ENCODE data around the gene STPG4.
"Not testable (repeated sequence)": the region's sequence is repeated elsewhere in the genome, so short reads cannot be mapped to it uniquely, and the experiment has no call there.

Gene STPG4

DNA sequence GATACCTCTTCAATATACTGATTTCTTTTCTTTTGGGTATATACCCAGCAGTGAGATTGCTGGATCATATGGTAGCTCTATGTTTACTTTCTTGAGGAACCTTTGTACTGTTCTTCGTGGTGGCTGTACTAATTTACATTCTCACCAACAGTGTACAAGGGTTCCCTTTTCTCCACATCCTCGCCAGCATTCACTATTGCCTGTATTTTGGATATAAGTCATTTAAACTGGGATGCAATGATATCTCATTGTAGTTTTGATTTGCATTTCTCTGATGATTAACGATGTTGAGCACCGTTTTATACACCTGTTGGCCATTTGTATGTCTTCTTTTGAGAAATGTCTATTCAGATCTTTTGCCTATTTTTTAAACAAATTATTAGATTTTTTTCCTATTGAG is 30.4 kb downstream of the STPG4 start:
- not testable (repeated sequence) for DNase-seq

DNA sequence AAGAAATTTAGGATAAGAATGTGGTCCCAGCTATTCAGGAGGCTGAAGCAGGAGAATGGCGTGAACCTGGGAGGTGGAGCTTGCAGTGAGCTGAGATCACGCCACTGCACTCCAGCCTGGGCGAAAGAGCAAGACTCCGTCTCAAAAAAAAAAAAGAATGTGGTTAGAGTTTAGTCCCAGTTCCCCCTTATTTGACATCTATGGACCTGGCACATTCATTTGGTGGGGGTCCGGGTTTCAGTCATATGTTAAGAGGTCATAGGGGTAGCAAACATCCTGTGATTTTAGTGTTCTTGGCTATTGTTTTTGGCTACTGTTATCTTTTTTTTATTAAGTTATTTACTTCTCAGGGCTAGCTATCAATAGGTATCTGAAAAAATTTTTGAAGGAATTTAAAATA is 34.7 kb downstream of the STPG4 start:
- DNase-seq: not testable (repeated sequence)

DNA sequence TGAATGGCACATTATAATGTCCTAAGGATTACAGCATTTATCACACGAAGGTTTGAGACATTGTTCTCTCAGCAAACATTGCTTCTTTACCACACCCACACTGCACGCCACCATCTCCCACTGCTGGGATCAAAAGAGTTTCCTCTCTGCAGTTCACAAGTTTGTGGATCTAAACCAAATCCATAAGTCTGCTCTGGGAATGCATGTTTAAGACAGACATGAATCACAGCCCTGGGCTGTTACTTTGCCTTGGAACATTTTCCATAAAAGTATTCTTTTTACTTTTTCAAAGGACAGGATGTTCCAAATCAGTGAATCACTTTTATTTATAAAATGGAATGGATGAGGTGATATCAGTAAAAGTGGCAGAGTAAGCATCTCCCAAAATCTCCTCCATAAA is 36.1 kb downstream of the STPG4 start:
- no peak for DNase-seq

DNA sequence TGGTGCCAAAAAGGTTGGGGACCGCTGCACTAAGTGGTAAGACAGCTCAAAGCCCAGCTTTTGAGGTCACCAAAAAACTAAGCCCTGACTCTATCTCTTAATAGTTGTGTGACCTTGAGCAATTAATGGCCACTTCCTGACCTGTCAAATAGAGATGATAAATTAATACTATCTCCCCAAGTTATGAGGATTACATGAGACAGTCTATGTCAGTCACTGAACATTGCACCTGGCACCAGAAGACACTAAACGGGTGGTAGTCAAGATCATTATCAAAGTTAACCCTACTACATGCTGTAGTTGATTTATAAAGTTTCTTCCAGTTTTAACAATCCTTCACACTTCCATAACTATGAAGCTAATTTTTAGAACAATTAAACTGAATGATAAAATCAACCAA is 36.5 kb downstream of the STPG4 start:
- no peak for DNase-seq

DNA sequence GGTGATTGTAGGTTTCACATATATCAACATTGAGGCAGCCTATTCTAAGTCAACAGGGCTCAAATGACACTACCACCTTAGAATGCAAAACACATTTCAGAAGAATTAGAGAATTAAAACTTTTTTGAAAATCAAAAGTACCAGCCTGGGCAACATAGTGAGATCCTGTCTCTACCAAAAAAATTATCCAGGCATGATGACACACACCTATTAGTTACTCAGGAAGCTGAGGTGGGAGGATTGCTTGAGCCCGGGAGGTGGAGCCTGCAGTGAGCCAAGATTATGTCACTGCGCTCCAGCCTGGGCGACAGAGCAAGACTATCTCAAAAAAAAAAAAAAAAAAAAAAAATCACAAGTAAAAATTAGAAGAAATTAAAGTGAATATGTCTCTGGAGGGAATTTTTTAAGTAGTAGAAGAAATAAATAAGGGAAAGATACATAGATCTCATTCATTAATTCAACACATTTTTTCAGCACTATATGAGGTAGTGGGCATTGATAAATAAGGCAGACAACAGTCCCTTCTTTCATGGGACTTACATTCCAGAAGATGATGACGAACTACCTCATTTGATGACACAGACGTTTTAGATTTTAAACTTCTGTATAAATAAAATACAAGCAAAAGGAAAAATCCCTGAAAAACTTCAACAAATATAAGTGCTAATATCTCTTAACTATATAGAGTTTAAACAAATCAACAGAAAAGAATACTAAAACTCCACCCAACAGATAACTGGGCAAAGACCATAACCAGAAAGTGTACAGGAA is 42.3 kb downstream of the STPG4 start:
- DNase-seq: no peak

DNA sequence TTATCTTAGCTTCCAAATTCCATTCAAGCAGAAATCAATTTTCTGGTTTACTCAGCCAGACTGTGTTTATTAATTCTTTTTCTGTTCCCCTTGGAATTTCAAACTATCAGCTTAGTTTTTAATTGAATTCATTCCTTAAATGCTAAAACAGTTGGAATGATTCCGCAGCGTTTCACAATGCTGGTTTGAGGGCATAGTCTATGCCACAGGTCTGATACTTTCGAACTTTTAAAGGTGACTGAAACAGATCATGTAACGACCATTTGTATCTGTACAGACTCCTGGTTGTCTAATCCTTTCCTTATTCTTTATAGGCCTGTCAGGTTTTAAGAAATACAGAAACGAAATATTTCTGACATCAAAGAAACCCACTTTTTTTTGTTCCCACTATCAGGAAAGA is 45.4 kb downstream of the STPG4 start:
- DNase-seq: no peak

DNA sequence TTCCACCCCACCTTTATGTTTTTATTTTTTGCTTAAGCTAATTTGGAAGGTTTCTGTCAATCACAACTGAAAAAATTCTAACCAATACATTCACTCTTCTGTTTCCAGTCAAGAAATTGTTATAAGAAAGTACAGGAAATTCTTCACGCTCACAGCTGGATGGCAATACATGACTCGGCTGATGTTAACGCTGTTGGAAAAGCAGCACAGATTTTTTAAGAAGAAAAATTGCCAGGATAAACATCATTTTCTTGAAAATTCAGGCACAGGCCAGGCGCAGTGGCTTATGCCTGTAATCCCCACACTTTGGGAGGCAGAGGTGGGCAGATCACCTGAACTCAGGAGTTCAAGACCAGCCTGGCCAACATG is 46.1 kb downstream of the STPG4 start:
- no peak for DNase-seq

DNA sequence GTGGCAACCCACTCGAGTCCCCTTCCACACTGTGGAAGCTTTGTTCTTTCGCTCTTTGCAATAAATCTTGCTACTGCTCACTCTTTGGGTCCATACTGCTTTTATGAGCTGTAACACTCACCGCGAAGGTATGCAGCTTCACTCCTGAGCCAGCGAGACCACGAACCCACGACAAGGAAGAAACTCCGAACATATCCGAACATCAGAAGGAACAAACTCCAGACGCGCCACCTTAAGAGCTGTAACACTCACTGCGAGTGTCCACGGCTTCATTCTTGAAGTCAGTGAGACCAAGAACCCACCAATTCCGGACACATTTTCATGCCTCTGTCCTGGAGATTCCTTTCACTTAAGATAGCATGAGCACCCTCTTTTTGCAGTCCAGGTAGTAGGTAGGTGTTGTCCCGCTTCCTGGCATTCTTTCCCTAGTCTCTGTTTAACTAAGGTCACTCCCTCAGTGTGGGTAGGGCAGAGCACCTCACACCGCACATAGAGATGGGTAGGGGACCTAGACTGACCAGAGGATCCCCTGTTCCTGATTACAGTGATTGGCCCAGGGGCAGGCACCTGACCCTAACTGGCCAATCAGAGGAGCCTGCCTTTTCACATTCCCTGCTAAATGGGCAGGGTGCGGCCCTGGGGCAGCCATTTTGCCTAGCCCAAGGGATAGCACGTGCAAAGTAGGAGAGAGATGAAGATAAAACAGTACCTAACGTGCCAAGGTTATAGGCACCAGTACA is 46.7 kb downstream of the STPG4 start:
- DNase-seq: not testable (repeated sequence)

DNA sequence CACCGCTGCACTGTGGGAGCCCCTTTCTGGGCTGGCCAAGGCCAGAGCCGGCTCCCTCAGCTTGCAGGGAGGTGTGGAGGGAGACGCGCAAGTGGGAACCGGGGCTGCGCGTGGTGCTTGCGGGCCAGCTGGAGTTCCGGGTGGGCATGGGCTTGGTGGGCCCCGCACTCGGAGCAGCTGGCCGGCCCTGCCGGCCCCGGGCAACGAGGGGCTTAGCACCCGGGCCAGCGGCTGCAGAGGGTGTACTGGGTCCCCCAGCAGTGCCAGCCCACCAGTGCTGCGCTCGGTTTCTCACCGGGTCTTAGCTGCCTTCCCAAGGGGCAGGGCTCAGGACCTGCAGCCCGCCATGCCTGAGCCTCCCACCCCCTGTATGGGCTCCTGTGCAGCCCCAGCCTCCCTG is 47.9 kb downstream of the STPG4 start:
- not testable (repeated sequence) for DNase-seq

DNA sequence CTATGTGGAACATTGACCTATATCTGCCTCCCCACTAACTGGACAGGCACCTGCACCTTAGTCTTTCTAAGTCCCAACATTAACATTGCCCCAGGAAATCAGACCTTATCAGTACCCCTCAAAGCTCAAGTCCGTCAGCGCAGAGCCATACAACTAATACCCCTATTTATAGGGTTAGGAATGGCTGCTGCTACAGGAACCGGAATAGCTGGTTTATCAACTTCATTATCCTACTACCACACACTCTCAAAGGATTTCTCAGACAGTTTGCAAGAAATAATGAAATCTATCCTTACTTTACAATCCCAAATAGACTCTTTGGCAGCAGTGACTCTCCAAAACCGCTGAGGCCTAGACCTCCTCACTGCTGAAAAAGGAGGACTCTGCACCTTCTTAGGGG is 48.9 kb downstream of the STPG4 start:
- not testable (repeated sequence) for DNase-seq

DNA sequence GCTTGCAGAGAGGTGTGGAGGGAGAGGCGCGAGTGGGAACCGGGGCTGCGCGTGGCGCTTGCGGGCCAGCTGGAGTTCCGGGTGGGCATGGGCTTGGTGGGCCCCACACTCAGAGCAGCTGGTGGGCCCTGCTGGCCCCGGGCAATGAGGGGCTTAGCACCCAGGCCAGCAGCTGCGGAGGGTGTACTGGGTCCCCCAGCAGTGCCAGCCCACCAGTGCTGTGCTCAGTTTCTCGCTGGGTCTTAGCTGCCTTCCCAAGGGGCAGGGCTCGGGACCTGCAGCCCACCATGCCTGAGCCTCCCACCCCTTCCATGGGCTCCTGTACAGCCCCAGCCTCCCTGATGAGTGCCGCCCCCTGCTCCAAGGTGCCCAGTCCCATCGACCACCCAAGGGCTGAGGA is 55.4 kb downstream of the STPG4 start:
- not testable (repeated sequence) for DNase-seq

DNA sequence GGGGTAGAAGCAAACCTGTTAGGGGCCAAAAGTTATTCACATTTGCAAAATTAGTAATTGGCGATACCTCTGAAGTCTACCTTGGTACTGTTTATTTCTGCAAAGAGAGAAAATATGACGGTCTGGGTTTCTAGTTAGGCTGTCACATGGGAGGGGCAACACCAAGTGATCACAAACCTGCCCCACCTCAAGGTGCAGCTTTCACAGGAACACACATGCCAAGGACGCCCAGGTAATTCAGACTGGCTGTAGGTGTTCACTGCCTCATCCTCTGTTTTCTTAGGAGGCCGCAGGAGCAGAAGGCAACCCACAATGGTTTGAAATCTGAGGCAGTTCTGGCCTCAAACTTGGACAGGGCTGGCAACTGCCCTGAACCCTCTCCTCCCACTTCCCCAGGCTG is 56.2 kb downstream of the STPG4 start:
- DNase-seq: no peak

DNA sequence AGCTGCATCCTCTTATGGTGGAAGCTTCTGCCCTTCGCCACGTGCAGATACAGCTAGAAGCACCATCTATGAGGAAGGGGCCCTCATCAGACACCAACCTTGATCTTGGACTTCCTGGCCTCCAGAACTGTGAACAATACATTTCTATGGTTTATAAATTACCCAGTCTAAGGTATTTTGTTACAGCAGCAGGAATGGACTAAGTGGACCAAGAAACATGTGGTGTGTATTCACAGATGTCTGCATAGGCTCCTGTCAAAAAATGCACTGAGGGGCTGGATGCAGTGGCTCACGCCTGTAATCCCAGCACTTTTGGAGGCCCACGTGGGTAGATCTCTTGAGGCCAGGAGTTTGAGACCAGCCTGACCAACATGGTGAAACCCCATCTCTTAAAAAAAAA is 57.5 kb downstream of the STPG4 start:
- no peak for DNase-seq

DNA sequence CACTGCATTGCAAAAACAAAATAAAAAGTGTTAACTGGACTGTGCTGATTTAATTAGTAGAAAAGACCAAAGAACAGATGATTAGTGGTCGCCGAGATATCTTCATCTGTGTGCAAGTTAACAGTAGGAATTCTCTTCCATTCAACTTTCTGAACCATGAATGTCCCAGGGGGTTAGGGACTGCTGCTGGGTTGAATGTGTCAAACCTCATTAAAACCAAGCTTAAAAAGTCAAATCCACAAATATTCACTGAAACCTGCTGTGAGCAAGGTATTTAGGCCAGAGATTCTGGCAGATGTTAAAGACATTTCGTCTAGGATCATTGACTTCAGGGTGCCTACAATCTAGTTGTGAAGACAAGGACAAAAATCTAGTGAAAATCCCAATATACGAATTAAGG is 58.7 kb downstream of the STPG4 start:
- DNase-seq: no peak

DNA sequence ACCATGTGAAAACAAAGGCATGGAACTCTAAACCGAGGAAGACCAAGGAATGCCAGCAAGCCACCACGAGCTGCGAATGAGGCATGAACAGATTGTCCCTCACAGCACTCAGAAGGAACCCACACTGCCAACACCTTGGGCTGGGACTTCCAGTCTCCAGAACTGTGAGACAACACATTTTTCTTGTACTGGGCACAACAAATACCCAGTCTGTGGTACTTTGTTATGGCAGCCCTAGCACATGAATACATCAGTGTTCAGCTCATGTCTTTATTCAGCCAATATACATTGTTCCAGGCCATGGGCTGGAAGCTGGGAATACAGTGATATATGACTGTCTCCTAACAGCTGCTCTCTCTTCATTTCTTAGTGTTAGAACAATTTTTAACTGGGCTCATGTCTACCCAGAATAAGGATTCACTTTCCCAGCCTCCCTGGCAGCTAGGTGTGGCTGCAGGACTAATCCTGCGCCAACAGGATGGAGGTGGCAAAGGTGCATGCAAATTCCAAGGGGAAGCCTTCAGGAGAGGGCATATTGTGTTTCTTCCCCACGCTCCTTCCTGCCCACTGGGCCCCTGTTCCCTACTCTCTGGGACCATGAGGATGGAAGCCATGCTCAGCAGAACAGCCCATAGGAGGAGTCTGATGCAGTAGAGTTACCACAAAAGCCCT is 59.6 kb downstream of the STPG4 start:
- DNase-seq: no peak

DNA sequence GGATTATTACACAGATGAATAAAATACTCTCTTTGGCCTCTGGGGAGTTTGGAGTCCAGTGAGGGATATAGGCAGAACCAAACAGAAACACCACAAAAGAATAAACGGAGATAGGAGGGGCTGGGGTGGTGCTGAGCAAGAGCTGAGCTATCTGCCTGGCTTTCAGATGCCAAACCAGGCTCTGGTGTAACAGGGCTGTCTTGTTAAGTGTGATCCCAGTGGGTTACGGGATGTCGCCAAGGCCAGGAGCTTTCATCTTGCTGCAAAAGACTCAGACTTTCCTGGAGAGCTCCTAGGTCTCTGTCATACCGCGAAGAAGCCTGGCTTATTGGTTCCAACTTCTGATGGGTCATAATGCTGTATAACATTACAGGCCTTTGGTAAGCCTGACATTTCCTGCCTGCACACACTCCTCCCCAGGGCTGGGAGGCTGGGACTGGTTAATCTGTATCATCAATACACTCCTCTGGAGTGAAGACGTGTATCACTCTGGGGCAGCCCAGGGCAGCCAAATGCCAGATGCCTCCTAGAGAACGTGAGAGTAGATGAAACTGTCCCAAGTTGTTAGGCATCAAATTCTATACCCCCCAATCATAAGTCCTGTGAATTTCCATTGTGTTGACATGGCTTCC is 60.5 kb downstream of the STPG4 start:
- no peak for DNase-seq

DNA sequence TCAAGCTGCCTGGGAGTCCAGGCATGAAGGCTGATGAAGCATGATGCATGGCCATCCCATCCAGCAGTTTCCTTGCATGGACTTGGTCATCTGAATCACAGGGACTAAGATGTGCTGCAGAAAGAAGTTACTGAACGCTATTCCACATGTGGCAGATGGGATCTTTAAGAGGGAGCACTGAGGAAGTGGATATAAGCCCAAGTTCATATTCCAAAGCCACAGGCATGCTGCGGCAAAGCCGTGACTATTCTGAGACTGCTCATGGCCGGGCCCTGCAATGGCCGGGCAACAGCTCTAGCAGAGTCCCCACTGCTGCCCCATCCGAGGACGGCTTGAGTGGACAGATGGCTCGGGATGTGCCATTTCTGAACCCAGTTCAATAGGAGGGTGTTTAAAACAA is 61.5 kb downstream of the STPG4 start:
- no peak for DNase-seq

DNA sequence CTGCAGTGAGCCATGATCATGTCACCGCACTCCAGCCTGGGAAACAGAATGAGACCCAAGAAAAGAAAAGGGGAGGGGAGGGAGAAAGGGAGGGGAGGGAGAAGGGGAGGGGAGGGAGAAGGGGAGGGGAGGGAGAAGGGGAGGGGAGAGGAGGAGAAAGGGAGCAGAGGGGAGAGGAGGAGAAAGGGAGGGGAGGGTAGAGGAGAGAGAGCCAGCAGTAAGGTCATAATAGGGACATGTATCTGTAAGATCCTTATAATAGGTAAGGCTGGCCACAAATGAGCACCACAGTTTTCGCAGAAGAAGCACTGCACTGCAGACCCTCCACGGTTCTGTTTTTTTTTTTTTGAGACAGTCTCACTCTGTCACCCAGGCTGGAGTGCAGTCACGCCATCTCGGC is 62.6 kb downstream of the STPG4 start:
- no peak for DNase-seq

DNA sequence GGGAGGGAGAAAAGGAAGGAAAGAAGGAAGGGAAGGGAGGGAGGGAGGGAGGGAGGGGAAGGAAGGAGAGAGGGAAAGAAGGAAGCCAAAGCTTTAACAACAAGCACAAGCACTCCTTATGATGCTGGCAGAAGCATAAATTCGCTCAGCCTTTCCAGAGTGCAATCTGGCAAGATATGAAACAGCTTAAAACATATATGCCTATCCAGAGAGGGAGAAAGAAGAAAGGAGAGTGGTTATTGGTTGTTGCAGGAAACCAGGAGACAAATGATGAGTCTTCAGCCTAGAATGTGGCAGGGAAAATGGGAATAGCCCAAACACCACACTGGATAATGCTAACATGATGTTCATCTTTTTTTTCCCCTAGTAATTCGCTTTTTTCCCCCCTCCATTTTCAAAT is 64.0 kb downstream of the STPG4 start:
- DNase-seq: no peak

DNA sequence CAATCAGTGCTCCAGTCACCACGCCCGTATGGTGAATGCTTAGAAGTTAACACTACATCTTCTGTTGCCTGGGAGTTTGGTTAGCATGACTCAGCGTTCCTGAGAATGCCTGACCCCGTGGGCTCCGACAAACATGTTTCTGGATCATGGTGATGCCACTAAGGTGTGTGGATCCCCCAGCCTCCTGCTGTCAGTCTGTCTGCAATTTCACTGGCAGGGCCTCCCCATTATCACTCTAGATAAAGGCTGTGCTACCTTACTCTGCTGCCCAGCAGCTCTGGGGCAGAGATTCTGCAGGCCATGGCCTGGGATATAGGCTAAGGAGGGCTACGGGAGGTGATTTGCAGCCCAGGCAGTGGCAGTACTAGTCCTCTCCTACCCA is 66.0 kb downstream of the STPG4 start:
- DNase-seq: no peak

DNA sequence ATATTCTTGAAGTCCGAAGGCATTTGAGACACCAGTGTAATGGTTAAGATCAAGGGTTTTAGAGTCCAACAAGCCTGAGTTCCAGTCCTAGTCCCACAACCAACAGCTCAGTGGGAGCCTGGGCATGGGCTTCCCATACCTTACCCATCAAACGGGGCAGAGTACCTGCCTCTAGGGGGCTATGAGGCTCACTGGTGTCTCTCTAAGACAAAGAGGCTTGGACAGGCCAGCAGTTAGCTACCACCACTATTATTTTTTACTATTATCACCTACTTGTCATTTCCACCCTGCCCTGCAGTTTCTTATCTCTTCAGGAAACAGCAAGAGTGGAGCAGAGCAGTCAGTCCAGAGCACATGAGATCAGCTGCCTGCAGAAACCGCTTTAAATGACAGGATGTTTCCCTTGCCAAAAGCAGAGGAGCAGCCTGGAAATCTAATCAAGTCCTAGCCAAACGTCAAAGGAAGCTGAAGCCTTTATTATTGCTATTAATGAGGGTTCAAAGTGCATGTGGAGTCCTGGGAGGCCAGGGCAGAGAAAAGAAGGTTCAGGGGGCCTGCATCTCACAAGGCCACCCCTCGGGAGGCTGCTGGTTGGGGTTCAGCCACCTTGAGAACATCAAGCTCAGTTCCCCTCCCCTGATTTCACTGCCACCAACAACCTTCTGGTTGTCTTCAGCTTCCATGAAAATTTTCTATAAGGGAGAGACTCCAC is 66.6 kb downstream of the STPG4 start:
- no peak for DNase-seq

DNA sequence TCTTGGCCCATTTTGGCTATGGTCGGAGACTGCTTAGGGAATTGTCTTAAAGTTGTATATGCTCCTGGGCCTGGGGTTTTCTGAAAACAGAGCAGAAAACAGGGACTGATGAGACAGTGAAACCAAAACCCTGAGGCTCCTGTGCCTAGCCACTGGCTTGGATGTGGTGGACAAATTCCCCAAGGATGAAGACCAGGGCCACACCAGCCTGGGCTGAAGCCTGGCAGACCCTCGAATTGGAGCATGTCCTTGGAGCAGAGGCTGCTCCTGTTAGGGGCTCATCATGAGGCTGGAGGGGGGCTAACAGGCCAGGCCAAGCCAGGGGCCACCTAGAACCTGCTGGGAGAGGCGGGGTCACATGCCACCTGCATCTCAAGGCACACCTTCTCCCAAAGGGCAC is 68.1 kb downstream of the STPG4 start:
- DNase-seq: no peak

DNA sequence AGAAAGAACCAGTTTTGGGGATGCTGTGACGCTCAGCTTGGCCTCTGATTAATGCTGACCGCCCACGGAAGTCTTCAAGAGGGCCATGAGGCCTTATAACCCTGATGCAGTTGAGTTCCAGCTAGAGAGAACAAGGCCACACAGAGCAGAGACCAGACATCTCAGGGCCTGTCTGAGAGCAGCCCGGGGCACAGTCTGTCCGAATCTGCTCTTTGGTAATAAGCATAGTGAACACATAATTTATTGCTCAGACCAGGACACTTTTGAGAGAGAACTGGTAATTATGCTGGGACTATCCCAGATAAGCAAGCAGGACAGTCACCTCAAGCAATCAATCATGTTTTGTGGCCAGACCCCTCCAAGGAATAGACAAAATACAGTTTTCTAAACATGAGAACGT is 68.5 kb downstream of the STPG4 start:
- DNase-seq: no peak

Measured in stimulated activated CD8-positive, alpha-beta memory T cell treated with anti-CD3 and anti-CD28 coated beads, Interleukin-4, amount 100 ng/mL, for 48 hours (primary cell).